Activated naive CD4-positive, alpha-beta T cell treated with anti-CD3 and anti-CD28 coated beads, Interleukin-2, amount 10 ng/mL, durations not matched to agents 7 days and 5 days (primary cell): ENCODE results near the gene CLEC4D.
A peak's percentile ranks its signal among the peaks of the same experiment; 100 is the strongest.
"Not testable (repeated sequence)": the region's sequence is repeated elsewhere in the genome, so short reads cannot be mapped to it uniquely, and the experiment has no call there.

ENCODE experiments used
- CTCF ChIA-PET: fragments of 350-600 bp; sonication (Branson Sonifier 250); formaldehyde crosslinking; loops from one replicate; lab custom pipeline; 2021; ENCODE audit warnings: antibody characterized with exemption; lab: Charles Lee
- DNase-seq: peaks from one replicate; pipeline ENCODE4 v3.0.0-alpha.2; 2020
- H3K27ac Mint-ChIP-seq: one replicate; pipeline ENCODE4 v1.8.0; 2021; ENCODE audit warnings: mild to moderate bottlenecking, moderate library complexity, mixed read lengths
- H3K27me3 Mint-ChIP-seq: one replicate; pipeline ENCODE4 v1.8.0; 2021; ENCODE audit warnings: mild to moderate bottlenecking, mixed read lengths
- H3K36me3 Mint-ChIP-seq: one replicate; pipeline ENCODE4 v1.8.0; 2021; ENCODE audit warnings: mixed read lengths
- H3K4me1 Mint-ChIP-seq: one replicate; pipeline ENCODE4 v1.8.0; 2021; ENCODE audit warnings: mixed read lengths
- H3K4me3 Mint-ChIP-seq: one replicate; pipeline ENCODE4 v1.8.0; 2021; ENCODE audit warnings: mild to moderate bottlenecking, moderate library complexity, mixed read lengths
- H3K9me3 Mint-ChIP-seq: one replicate; pipeline ENCODE4 v1.8.0; 2021; ENCODE audit warnings: mixed read lengths

Gene CLEC4D

GRCh38 chr12:8513256-8513655, at the start of gene CLEC4D:
TSS of gene CLEC4D (plus strand) at chr12:8513503. CDS start at chr12:8513733, 230 bp downstream.
- DNase-seq: no peak
- no peaks in the 10 kb centered on the region for H3K9me3 Mint-ChIP-seq
- CTCF ChIA-PET: no interaction called here
- peaks cover 25% of the 10 kb centered on the region for H3K27me3 Mint-ChIP-seq
- H3K4me3 Mint-ChIP-seq: no peak within 1 kb of the TSS
- H3K4me1 Mint-ChIP-seq: no peaks in the 10 kb centered on the region
- H3K27ac Mint-ChIP-seq: no peak within 1 kb of the TSS
- no peaks in the 10 kb centered on the region for H3K36me3 Mint-ChIP-seq

GRCh38 chr12:8465301-8465996, 47.9 kb upstream of the CLEC4D start:
- peaks cover 11% of the 10 kb centered on the region for H3K4me1 Mint-ChIP-seq
- no peaks in the 10 kb centered on the region for H3K36me3 Mint-ChIP-seq
- no peak for DNase-seq
- CTCF ChIA-PET: interaction anchor here (0.7 kb wide), 1 partner anchor 79 kb away, joined by 3 read pairs; no protein-coding TSS in a partner anchor
- no peak overlapping the region for H3K4me3 Mint-ChIP-seq
- H3K27me3 Mint-ChIP-seq: peaks cover 34% of the 10 kb centered on the region
- no peak overlapping the region for H3K27ac Mint-ChIP-seq
- H3K9me3 Mint-ChIP-seq: peaks cover 5% of the 10 kb centered on the region

GRCh38 chr12:8466241-8466640, 47.1 kb upstream of the CLEC4D start:
- Mint-ChIP-seq H3K9me3 (peaks cover 5% of the 10 kb centered on the region), H3K4me1 (peaks cover 11% of the 10 kb centered on the region), H3K36me3 (no peaks in the 10 kb centered on the region), H3K27me3 (peaks cover 27% of the 10 kb centered on the region), H3K27ac (no peak overlapping the region), H3K4me3 (no peak overlapping the region)
- CTCF ChIA-PET: no interaction called here
- DNase-seq: no peak

- peaks cover 3% of the 10 kb centered on the region for H3K4me1 Mint-ChIP-seq
- H3K4me3 Mint-ChIP-seq: no peak overlapping the region
- peaks cover 49% of the 10 kb centered on the region for H3K27me3 Mint-ChIP-seq
- no peak for DNase-seq
- CTCF ChIA-PET: no interaction called here
- no peak overlapping the region for H3K27ac Mint-ChIP-seq
- H3K36me3 Mint-ChIP-seq: no peaks in the 10 kb centered on the region
- H3K9me3 Mint-ChIP-seq: peaks cover 5% of the 10 kb centered on the region
Observed at GRCh38 chr12:8471090-8471489, 42.2 kb upstream of the CLEC4D start.

GRCh38 chr12:8475508-8476203, 37.6 kb upstream of the CLEC4D start:
- CTCF ChIA-PET: no interaction called here
- H3K27ac Mint-ChIP-seq: no peak overlapping the region
- DNase-seq: no peak
- H3K9me3 Mint-ChIP-seq: no peaks in the 10 kb centered on the region
- H3K4me1 Mint-ChIP-seq: no peaks in the 10 kb centered on the region
- no peak overlapping the region for H3K4me3 Mint-ChIP-seq
- H3K36me3 Mint-ChIP-seq: no peaks in the 10 kb centered on the region
- peaks cover 35% of the 10 kb centered on the region for H3K27me3 Mint-ChIP-seq

- H3K27ac Mint-ChIP-seq: peak overlapping the region; percentile 13
- H3K4me3 Mint-ChIP-seq: no peak overlapping the region
- peaks cover 3% of the 10 kb centered on the region for H3K9me3 Mint-ChIP-seq
- no peak for DNase-seq
- CTCF ChIA-PET: no interaction called here
- peaks cover 19% of the 10 kb centered on the region for H3K4me1 Mint-ChIP-seq
- H3K27me3 Mint-ChIP-seq: peaks cover 28% of the 10 kb centered on the region
- H3K36me3 Mint-ChIP-seq: peaks cover 2% of the 10 kb centered on the region
Observed at GRCh38 chr12:8482571-8483061, 30.7 kb upstream of the CLEC4D start.

- peaks cover 3% of the 10 kb centered on the region for H3K9me3 Mint-ChIP-seq
- CTCF ChIA-PET: no interaction called here
- peaks cover 28% of the 10 kb centered on the region for H3K27me3 Mint-ChIP-seq
- peak; percentile 44 for DNase-seq
- H3K4me3 Mint-ChIP-seq: no peak overlapping the region
- H3K27ac Mint-ChIP-seq: peak overlapping the region; percentile 13
- H3K4me1 Mint-ChIP-seq: peaks cover 19% of the 10 kb centered on the region
- H3K36me3 Mint-ChIP-seq: peaks cover 2% of the 10 kb centered on the region
Observed at GRCh38 chr12:8483079-8483478, 30.2 kb upstream of the CLEC4D start.

- peaks cover 41% of the 10 kb centered on the region for H3K4me1 Mint-ChIP-seq
- peaks cover 17% of the 10 kb centered on the region for H3K27me3 Mint-ChIP-seq
- CTCF ChIA-PET: no interaction called here
- H3K9me3 Mint-ChIP-seq: no peaks in the 10 kb centered on the region
- H3K36me3 Mint-ChIP-seq: peaks cover 4% of the 10 kb centered on the region
- peak overlapping the region; percentile 12 for H3K27ac Mint-ChIP-seq
- no peak overlapping the region for H3K4me3 Mint-ChIP-seq
- DNase-seq: no peak
Observed at GRCh38 chr12:8491646-8492530, 21.4 kb upstream of the CLEC4D start.

- CTCF ChIA-PET: no interaction called here
- Mint-ChIP-seq H3K27ac (peak overlapping the region; percentile 83), H3K36me3 (peaks cover 4% of the 10 kb centered on the region), H3K4me3 (peak overlapping the region; percentile 9), H3K4me1 (peaks cover 41% of the 10 kb centered on the region), H3K27me3 (peaks cover 23% of the 10 kb centered on the region), H3K9me3 (no peaks in the 10 kb centered on the region)
- peak; percentile 64 for DNase-seq
Observed at GRCh38 chr12:8493084-8493483, 20.2 kb upstream of the CLEC4D start.

- peaks cover 33% of the 10 kb centered on the region for H3K27me3 Mint-ChIP-seq
- H3K4me3 Mint-ChIP-seq: not testable (repeated sequence)
Observed at GRCh38 chr12:8495671-8496070, 17.6 kb upstream of the CLEC4D start.

GRCh38 chr12:8496074-8496473, 17.2 kb upstream of the CLEC4D start:
- peaks cover 33% of the 10 kb centered on the region for H3K27me3 Mint-ChIP-seq
- H3K4me3 Mint-ChIP-seq, DNase-seq, H3K27ac Mint-ChIP-seq, CTCF ChIA-PET, H3K36me3 Mint-ChIP-seq, H3K9me3 Mint-ChIP-seq: not testable (repeated sequence)
- peaks cover 47% of the 10 kb centered on the region for H3K4me1 Mint-ChIP-seq

More at GRCh38 chr12:8495671-8496070, 17.6 kb upstream of the CLEC4D start:
- CTCF ChIA-PET: interaction anchor here (0.8 kb wide), 1 partner anchor 75 kb away, joined by 3 read pairs; no protein-coding TSS in a partner anchor
- H3K36me3 Mint-ChIP-seq, H3K9me3 Mint-ChIP-seq, H3K27ac Mint-ChIP-seq, DNase-seq: not testable (repeated sequence)
- peaks cover 48% of the 10 kb centered on the region for H3K4me1 Mint-ChIP-seq

- Mint-ChIP-seq H3K9me3 (no peaks in the 10 kb centered on the region), H3K27me3 (peaks cover 33% of the 10 kb centered on the region), H3K4me3 (no peak overlapping the region), H3K4me1 (peaks cover 27% of the 10 kb centered on the region), H3K36me3 (no peaks in the 10 kb centered on the region), H3K27ac (no peak overlapping the region)
- CTCF ChIA-PET: interaction anchor here (0.5 kb wide), 1 partner anchor 235 kb away, joined by 3 read pairs; no protein-coding TSS in a partner anchor
- DNase-seq: no peak
Observed at GRCh38 chr12:8499616-8500015, 13.7 kb upstream of the CLEC4D start.

- DNase-seq: no peak
- no peaks in the 10 kb centered on the region for H3K36me3 Mint-ChIP-seq
- no peak overlapping the region for H3K4me3 Mint-ChIP-seq
- no peak overlapping the region for H3K27ac Mint-ChIP-seq
- no peaks in the 10 kb centered on the region for H3K9me3 Mint-ChIP-seq
- CTCF ChIA-PET: no interaction called here
- H3K4me1 Mint-ChIP-seq: peaks cover 22% of the 10 kb centered on the region
- H3K27me3 Mint-ChIP-seq: peaks cover 36% of the 10 kb centered on the region
Observed at GRCh38 chr12:8501720-8502119, 11.6 kb upstream of the CLEC4D start.

GRCh38 chr12:8504351-8504750, 9.0 kb upstream of the CLEC4D start:
- H3K27me3 Mint-ChIP-seq: peaks cover 45% of the 10 kb centered on the region
- peaks cover 21% of the 10 kb centered on the region for H3K4me1 Mint-ChIP-seq
- no peak overlapping the region for H3K27ac Mint-ChIP-seq
- no peaks in the 10 kb centered on the region for H3K36me3 Mint-ChIP-seq
- no peak overlapping the region for H3K4me3 Mint-ChIP-seq
- CTCF ChIA-PET: interaction anchor here (1.2 kb wide), 1 partner anchor 40 kb away, joined by 4 read pairs; no protein-coding TSS in a partner anchor
- no peaks in the 10 kb centered on the region for H3K9me3 Mint-ChIP-seq
- no peak for DNase-seq
